Spleen (tissue), 7 donors: Measurements from ENCODE around the gene PFKP.
A peak's percentile ranks its signal among the peaks of the same experiment; 100 is the strongest.

ENCODE experiments used
- POLR2A ChIP-seq, 3 donors: fragments of 450-650 bp; IDR thresholded peaks; one replicate each; pipeline ENCODE4 v1.5.1; 2017; ENCODE audit warnings: antibody characterized with exemption in 3 of 3, mild to moderate bottlenecking in 1 of 3
- POLR2AphosphoS5 ChIP-seq, 3 donors: sonication (generic); formaldehyde crosslinking; IDR thresholded peaks; one replicate each; pipeline ENCODE4 v1.5.1; 2017; ENCODE audit warnings: antibody characterized with exemption in 3 of 3
- TF ChIP-seq, protein P1 (sequence below), 11 experiments: fragments of 200-600 bp in 7 of 11; fragments of 450-650 bp in 4 of 11; sonication (generic) in 4 of 11; IDR thresholded peaks in 8 of 11; conservative IDR thresholded peaks in 3 of 11; 1 replicate in 7 of 11; 2 replicates in 4 of 11; pipeline versions ENCODE4 v1.4.0 to v1.8.0; 2016 to 2021; ENCODE audit warnings: antibody characterized with exemption in 11 of 11, inconsistent platforms in 4 of 11, mild to moderate bottlenecking in 1 of 11
- donor health status: DM: no; HTN: no; CAD: no; lungs with moderate emphysema.
- donor health status: DM: no; HTN: no; CAD: no.
- donor health status: DM: no; HTN: no; CAD: no.

DNA sequence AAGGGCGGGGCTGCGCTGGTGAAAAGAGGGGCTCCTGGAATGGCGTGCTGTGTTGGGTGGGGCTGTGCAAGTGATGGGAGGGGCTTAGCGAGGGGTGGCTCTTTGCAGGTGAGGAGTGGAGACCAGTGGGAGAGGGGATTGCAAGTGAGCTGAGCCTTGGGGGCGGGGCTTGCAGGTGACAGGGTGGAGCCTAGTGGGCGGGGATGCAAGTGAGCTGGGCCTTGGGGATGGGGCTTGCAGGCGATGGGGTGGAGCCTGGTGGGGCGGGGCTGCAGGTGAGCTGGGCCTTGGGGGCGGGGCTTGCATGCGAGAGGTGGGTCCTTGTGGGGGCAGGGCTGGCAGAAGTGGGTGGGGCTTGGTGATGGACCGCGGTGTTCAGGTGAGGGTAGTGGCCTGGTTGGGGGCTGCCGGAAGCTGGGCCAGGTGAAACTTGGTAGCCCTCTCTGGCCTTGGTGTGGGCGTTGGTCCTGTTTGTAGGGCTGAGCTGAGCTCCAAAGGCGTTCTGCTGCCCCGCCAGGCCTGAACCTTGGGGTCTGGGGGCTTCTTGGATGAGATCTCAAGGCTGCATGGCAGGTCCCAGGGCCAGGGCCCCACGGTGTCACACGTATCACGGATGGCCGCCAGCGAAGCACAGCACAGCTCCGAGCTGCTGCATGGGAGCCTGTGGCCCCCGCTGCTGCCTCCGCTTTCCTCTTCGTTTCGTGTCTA lies 106.0 kb downstream of the PFKP start:
- TF ChIP-seq, protein P1, sequence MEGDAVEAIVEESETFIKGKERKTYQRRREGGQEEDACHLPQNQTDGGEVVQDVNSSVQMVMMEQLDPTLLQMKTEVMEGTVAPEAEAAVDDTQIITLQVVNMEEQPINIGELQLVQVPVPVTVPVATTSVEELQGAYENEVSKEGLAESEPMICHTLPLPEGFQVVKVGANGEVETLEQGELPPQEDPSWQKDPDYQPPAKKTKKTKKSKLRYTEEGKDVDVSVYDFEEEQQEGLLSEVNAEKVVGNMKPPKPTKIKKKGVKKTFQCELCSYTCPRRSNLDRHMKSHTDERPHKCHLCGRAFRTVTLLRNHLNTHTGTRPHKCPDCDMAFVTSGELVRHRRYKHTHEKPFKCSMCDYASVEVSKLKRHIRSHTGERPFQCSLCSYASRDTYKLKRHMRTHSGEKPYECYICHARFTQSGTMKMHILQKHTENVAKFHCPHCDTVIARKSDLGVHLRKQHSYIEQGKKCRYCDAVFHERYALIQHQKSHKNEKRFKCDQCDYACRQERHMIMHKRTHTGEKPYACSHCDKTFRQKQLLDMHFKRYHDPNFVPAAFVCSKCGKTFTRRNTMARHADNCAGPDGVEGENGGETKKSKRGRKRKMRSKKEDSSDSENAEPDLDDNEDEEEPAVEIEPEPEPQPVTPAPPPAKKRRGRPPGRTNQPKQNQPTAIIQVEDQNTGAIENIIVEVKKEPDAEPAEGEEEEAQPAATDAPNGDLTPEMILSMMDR (IDR thresholded peaks at IDR 0.05 in 8 of 11, conservative IDR thresholded peaks at IDR 0.05 in 3 of 11): peak in 1 of 11 experiments; percentile 9
- no peak for TF ChIP-seq POLR2AphosphoS5 (IDR thresholded peaks at IDR 0.05)
- TF ChIP-seq POLR2A (IDR thresholded peaks at IDR 0.05): no peak
